ENCODE measurements around the gene CARMIL1. TPM values are rescaled to one million over a fixed set of nuclear protein-coding genes. Genes with fewer than 3 reads are reported as not detected.
A peak's percentile ranks its signal among the peaks of the same experiment; 100 is the strongest.

CARMIL1 gene
- total and polyA plus RNA-seq, 8 donors = 5.9 to 9.4 (median 7.8) TPM

DNA sequence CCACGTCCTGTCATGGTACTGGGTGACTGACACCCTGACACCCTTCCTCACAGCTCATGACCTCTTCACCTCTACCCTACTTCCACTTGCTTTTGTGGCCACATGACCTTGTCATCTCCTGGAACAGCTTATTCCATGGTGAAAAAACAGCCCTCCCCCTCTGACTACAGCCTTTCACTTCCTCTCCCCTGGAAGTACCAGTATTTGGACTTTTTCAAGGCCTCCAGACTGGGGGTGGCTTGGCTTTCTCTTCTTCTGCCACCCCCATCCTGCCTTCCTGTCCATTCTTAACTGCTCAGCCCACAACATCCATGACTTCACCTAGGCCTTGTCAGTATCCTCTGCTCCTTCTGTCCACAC is 168.4 kb downstream of the CARMIL1 start:
- Histone ChIP-seq H3K4me3 (no peak overlapping the region), H3K9me3 (no peaks in the 10 kb centered on the region), H3K4me1 (no peaks in the 10 kb centered on the region), H3K27ac (no peak overlapping the region), H3K36me3 (no peaks in the 10 kb centered on the region), H3K27me3 (no peaks in the 10 kb centered on the region)
- 57 to 91% methylated on average over 1 of the region's 1 CpG for WGBS, 2 donors
- TF ChIP-seq, protein P1, sequence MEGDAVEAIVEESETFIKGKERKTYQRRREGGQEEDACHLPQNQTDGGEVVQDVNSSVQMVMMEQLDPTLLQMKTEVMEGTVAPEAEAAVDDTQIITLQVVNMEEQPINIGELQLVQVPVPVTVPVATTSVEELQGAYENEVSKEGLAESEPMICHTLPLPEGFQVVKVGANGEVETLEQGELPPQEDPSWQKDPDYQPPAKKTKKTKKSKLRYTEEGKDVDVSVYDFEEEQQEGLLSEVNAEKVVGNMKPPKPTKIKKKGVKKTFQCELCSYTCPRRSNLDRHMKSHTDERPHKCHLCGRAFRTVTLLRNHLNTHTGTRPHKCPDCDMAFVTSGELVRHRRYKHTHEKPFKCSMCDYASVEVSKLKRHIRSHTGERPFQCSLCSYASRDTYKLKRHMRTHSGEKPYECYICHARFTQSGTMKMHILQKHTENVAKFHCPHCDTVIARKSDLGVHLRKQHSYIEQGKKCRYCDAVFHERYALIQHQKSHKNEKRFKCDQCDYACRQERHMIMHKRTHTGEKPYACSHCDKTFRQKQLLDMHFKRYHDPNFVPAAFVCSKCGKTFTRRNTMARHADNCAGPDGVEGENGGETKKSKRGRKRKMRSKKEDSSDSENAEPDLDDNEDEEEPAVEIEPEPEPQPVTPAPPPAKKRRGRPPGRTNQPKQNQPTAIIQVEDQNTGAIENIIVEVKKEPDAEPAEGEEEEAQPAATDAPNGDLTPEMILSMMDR (IDR thresholded peaks at IDR 0.05) = no peak
- ATAC-seq (peak in 2 of 4 donors; percentile 48 to 54), DNase-seq (no peak), FAIRE-seq (no peak)
- intact Hi-C loops (cut with DNase I) = no loop called here

- Histone ChIP-seq H3K4me3 (no peak overlapping the region), H3K27ac (no peak overlapping the region), H3K4me1 (no peaks in the 10 kb centered on the region), H3K36me3 (no peaks in the 10 kb centered on the region), H3K27me3 (no peaks in the 10 kb centered on the region), H3K9me3 (no peaks in the 10 kb centered on the region)
- TF ChIP-seq, protein P1 (IDR thresholded peaks at IDR 0.05) = no peak
- 73 to 74% methylated on average over 2 of the region's 2 CpGs for WGBS, 2 donors
- intact Hi-C loops (cut with DNase I) = no loop called here
- FAIRE-seq (no peak), ATAC-seq (no peak), DNase-seq (no peak)
Measured at GRCh38 chr6:25448965-25449538, 169.9 kb downstream of the CARMIL1 start.

DNA sequence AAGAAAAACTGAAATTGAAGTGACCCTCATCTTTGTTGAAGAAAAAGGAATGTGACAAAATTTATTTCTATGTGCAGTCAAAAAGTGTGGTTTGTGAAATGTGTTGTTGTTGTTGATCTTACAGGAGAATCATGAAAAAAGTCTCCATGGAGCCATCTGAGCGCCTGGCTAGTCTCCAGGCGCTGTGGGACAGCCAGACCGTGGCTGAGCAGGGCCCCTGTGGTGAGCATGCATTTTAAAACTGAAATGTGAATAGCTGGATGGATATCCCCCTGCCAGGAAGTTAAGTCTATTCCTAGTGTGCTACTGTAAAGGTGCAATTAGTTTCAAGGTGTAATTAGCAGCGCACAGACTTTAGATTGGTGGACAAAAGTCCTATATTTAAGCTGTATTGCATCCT is 170.6 kb downstream of the CARMIL1 start:
- WGBS, 2 donors = 90 to 95% methylated on average over 4 of the region's 4 CpGs
- FAIRE-seq (no peak), ATAC-seq (no peak)

DNA sequence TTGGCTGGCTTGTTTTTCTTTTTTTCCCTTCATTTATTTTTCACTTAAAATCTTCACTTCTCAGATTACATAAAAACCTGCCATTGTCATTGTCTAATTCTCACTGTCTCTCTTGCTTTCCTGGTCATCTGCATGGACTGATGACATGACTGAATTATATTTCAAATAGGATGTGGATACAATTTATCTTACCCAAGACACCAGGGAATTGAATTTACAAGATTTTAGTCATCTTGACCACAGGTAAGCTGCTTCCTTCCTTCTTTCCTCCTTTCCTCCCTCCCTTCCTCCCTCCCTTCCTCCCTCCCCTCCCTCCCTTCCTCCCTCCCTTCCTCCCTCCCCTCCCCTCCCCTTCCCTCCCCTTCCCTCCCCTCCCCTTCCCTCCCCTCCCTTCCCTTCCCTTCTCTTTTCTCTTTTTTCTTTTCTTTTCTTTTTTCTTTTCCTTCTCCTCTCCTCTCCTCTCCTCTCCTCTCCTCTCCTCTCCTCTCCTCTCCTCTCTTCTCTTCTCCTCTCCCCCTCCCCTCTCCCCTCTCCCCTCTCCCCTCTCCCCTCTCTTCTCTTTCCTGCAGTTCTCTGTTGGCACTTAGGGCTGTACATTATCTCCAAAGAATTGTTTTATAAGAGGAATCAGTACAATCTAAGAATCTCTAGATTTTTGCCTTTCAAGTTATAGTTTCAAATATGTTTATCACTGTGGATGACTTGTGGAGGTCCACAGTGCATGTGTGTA is 171.5 kb downstream of the CARMIL1 start:
- DNase-seq (no peak), ATAC-seq (no peak), FAIRE-seq (no peak)
- H3K9me3 ChIP-seq = no peaks in the 10 kb centered on the region
- intact Hi-C loops (cut with DNase I) = no loop called here
- TF ChIP-seq, protein P1 (IDR thresholded peaks at IDR 0.05) = no peak
- no peaks in the 10 kb centered on the region for H3K4me1 ChIP-seq
- no peaks in the 10 kb centered on the region for H3K36me3 ChIP-seq
- H3K27ac ChIP-seq = no peak overlapping the region
- no peak overlapping the region for H3K4me3 ChIP-seq
- no peaks in the 10 kb centered on the region for H3K27me3 ChIP-seq

More for the DNA sequence above, 170.6 kb downstream of the CARMIL1 start:
- DNase-seq = no peak
- Histone ChIP-seq H3K27ac (no peak overlapping the region), H3K4me1 (no peaks in the 10 kb centered on the region), H3K4me3 (no peak overlapping the region), H3K36me3 (no peaks in the 10 kb centered on the region), H3K27me3 (no peaks in the 10 kb centered on the region), H3K9me3 (no peaks in the 10 kb centered on the region)
- intact Hi-C loops (cut with DNase I) = no loop called here
- TF ChIP-seq, protein P1 (IDR thresholded peaks at IDR 0.05) = no peak

DNA sequence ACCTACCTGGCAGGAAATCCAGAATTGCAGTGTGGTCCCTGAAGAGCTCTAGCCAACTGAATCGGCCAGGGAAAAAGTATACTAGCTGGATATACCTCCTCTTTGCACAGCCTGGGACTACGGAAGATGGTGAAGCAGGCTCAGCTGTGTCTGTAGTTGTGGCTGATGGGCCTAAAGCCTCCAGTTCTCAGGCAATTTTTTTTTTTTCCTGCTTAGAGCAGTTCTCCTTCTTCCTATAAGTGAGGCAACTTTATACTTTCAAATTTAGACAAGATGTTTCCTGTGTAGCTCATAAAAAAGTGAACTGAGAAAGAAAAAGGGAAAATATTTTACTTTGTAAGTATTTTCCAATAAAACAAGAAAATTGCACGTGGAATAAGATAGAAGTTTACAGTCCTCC is 172.9 kb downstream of the CARMIL1 start:
- intact Hi-C loops (cut with DNase I) = no loop called here
- Histone ChIP-seq H3K36me3 (no peaks in the 10 kb centered on the region), H3K4me1 (no peaks in the 10 kb centered on the region), H3K27ac (no peak overlapping the region), H3K4me3 (no peak overlapping the region), H3K9me3 (no peaks in the 10 kb centered on the region), H3K27me3 (no peaks in the 10 kb centered on the region)
- FAIRE-seq = no peak
- peak in 2 of 4 donors; percentile 46 to 64 for ATAC-seq
- TF ChIP-seq, protein P1 (IDR thresholded peaks at IDR 0.05) = no peak
- DNase-seq = no peak
- 81 to 91% methylated on average over 3 of the region's 3 CpGs for WGBS, 2 donors

All from pancreas (tissue), 10 donors.